Measurements from ENCODE around the gene TEPSIN.

DNA sequence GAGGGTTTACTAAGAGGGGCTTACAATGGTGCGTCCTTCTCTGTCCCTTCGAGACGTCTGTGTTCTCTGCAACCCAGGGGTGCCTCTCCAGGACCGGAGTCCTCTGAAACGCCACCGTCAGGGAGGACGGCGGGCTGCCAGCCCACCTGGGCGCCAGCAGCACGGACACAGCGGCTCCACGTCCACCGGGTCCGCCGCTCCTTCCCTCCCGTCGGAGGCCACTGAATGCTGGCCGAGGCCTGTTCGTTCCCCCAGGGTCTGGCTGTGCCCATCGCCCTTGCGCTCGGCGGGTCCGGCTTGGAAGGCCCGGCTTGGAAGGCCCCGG is 403 bp downstream of the TEPSIN start:
- TF ChIP-seq, protein P1, sequence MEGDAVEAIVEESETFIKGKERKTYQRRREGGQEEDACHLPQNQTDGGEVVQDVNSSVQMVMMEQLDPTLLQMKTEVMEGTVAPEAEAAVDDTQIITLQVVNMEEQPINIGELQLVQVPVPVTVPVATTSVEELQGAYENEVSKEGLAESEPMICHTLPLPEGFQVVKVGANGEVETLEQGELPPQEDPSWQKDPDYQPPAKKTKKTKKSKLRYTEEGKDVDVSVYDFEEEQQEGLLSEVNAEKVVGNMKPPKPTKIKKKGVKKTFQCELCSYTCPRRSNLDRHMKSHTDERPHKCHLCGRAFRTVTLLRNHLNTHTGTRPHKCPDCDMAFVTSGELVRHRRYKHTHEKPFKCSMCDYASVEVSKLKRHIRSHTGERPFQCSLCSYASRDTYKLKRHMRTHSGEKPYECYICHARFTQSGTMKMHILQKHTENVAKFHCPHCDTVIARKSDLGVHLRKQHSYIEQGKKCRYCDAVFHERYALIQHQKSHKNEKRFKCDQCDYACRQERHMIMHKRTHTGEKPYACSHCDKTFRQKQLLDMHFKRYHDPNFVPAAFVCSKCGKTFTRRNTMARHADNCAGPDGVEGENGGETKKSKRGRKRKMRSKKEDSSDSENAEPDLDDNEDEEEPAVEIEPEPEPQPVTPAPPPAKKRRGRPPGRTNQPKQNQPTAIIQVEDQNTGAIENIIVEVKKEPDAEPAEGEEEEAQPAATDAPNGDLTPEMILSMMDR (IDR thresholded peaks at IDR 0.05; ENCODE audit: borderline replicate concordance, extremely low read depth, low read length, poor library complexity, severe bottlenecking), result no peak
- TF ChIP-seq EZH2 (IDR thresholded peaks at IDR 0.05; ENCODE audit: borderline replicate concordance, low read depth, low read length, severe bottlenecking), result no peak

Data from DND-41 (cell line).